ENCODE data around the gene DMAC2L.

DNA sequence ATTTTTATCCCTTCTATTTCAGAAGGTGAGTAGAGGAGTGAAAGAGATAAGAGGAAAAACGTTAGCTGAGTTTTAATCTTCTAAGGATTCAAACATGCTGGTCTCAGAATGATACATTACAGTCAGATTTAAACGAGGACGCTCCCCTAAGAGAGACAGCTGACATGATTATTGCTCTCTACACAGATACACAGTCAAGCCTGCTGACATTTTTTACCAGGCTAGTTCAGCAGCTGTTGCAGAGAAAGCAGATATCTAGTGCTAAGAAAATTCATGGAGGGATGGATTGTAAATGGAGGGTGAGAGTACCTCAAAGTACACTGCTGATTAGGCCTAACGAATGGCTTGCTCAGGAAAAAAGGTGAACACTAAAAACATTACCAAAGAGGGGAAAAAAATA, 48.8 kb upstream of the DMAC2L start:
- TF ChIP-seq POLR2A (IDR thresholded peaks at IDR 0.05) (no peak), POLR2AphosphoS5 (IDR thresholded peaks at IDR 0.05) (no peak)
- TF ChIP-seq, protein P1, sequence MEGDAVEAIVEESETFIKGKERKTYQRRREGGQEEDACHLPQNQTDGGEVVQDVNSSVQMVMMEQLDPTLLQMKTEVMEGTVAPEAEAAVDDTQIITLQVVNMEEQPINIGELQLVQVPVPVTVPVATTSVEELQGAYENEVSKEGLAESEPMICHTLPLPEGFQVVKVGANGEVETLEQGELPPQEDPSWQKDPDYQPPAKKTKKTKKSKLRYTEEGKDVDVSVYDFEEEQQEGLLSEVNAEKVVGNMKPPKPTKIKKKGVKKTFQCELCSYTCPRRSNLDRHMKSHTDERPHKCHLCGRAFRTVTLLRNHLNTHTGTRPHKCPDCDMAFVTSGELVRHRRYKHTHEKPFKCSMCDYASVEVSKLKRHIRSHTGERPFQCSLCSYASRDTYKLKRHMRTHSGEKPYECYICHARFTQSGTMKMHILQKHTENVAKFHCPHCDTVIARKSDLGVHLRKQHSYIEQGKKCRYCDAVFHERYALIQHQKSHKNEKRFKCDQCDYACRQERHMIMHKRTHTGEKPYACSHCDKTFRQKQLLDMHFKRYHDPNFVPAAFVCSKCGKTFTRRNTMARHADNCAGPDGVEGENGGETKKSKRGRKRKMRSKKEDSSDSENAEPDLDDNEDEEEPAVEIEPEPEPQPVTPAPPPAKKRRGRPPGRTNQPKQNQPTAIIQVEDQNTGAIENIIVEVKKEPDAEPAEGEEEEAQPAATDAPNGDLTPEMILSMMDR (IDR thresholded peaks at IDR 0.05), result no peak

Measured in transverse colon (tissue), 4 donors.